HEK293 (cell line): Measurements from ENCODE around the gene FBXW5.

Source experiments
- CTCF ChIA-PET: fragments of 350-600 bp; formaldehyde crosslinking; extraction: SDS; loops from one replicate; lab custom pipeline; 2021; ENCODE audit warnings: antibody characterized with exemption; lab: Yijun Ruan, JAX
- POLR2A ChIA-PET: fragments of 300-600 bp; formaldehyde crosslinking; extraction: SDS; loops from one replicate; lab custom pipeline; 2020; ENCODE audit warnings: antibody characterized with exemption, inconsistent platforms; lab: Yijun Ruan, JAX
- H3K27ac ChIP-seq: fragments of 200-500 bp; sonication (Bioruptor generic); 2 replicates; pipeline ENCODE4 v1.5.1; 2014; ENCODE audit warnings: low read depth, low read length, control low read depth, inconsistent platforms; ENCODE audit errors: extremely low read depth
- H3K36me3 ChIP-seq, 2 experiments: fragments of 200-500 bp in 1 of 2; sonication (Bioruptor generic) in 1 of 2; 1 replicate in 1 of 2; 2 replicates in 1 of 2; pipeline ENCODE4 v1.5.1; 2014 to 2017; ENCODE audit warnings: inconsistent platforms in 2 of 2, low read length in 2 of 2; ENCODE audit not compliant: control insufficient read depth in 2 of 2, insufficient read depth in 1 of 2
- H3K4me1 ChIP-seq: fragments of 200-500 bp; sonication (Bioruptor generic); 2 replicates; pipeline ENCODE4 v1.5.1; 2014; ENCODE audit warnings: mild to moderate bottlenecking, low read length, inconsistent platforms; ENCODE audit not compliant: control insufficient read depth, insufficient read depth
- H3K4me3 ChIP-seq: 2 replicates; pipeline ENCODE4 v1.5.1; 2011; ENCODE audit warnings: low read depth, mild to moderate bottlenecking, control low read depth, low read length, moderate library complexity
- H3K9me3 ChIP-seq: fragments of 200-500 bp; sonication (Bioruptor generic); 2 replicates; pipeline ENCODE4 v1.5.1; 2014; ENCODE audit warnings: low read depth, low read length, inconsistent platforms; ENCODE audit not compliant: control insufficient read depth, insufficient read depth
- BCL11A ChIP-seq: fragments of 450-650 bp; formaldehyde crosslinking; IDR thresholded peaks from 2 replicates; pipeline ENCODE4 v1.5.1; 2016; ENCODE audit warnings: low read depth, missing biosample characterization, missing genetic modification characterization
- KLF10 ChIP-seq: fragments of 450-650 bp; IDR thresholded peaks from 2 replicates; pipeline ENCODE4 v1.5.1; 2018; ENCODE audit warnings: missing biosample characterization, mild to moderate bottlenecking, missing genetic modification characterization
- MZF1 ChIP-seq: fragments of 450-650 bp; formaldehyde crosslinking; IDR thresholded peaks from 2 replicates; pipeline ENCODE4 v1.5.1; 2017; ENCODE audit warnings: missing biosample characterization, missing genetic modification characterization, borderline replicate concordance
- PATZ1 ChIP-seq: fragments of 450-650 bp; formaldehyde crosslinking; IDR thresholded peaks from 2 replicates; pipeline ENCODE4 v1.5.1; 2016; ENCODE audit warnings: missing biosample characterization, missing genetic modification characterization
- PRDM1 ChIP-seq: fragments of 450-650 bp; formaldehyde crosslinking; IDR thresholded peaks from 2 replicates; pipeline ENCODE4; 2016; ENCODE audit warnings: missing biosample characterization, missing genetic modification characterization
- REST ChIP-seq: fragments of 450-650 bp; formaldehyde crosslinking; IDR thresholded peaks from 2 replicates; pipeline ENCODE4 v1.5.1; 2016; ENCODE audit warnings: missing biosample characterization, missing genetic modification characterization
- ZBTB10 ChIP-seq: fragments of 450-650 bp; formaldehyde crosslinking; IDR thresholded peaks from 2 replicates; pipeline ENCODE4 v1.5.1; 2016; ENCODE audit warnings: missing biosample characterization, missing genetic modification characterization
- ZBTB17 ChIP-seq: fragments of 450-650 bp; formaldehyde crosslinking; IDR thresholded peaks from 2 replicates; pipeline ENCODE4 v1.5.1; 2016; ENCODE audit warnings: missing biosample characterization, missing genetic modification characterization
- ZBTB26 ChIP-seq: fragments of 450-650 bp; formaldehyde crosslinking; optimal IDR thresholded peaks from 2 replicates; pipeline ENCODE3; 2016; ENCODE audit warnings: missing biosample characterization, mild to moderate bottlenecking, missing genetic modification characterization
- ZBTB49 ChIP-seq: fragments of 450-650 bp; formaldehyde crosslinking; IDR thresholded peaks from 2 replicates; pipeline ENCODE4 v1.5.1; 2016; ENCODE audit warnings: missing biosample characterization, missing genetic modification characterization, low read depth
- ZNF121 ChIP-seq: fragments of 450-650 bp; formaldehyde crosslinking; IDR thresholded peaks from 2 replicates; pipeline ENCODE4 v1.5.1; 2016; ENCODE audit warnings: missing biosample characterization, missing genetic modification characterization
- ZNF214 ChIP-seq: fragments of 450-650 bp; formaldehyde crosslinking; IDR thresholded peaks from 2 replicates; pipeline ENCODE4 v1.5.1; 2017; ENCODE audit warnings: missing biosample characterization, mild to moderate bottlenecking, missing genetic modification characterization, borderline replicate concordance
- ZNF280D ChIP-seq: fragments of 450-650 bp; formaldehyde crosslinking; IDR thresholded peaks from 2 replicates; pipeline ENCODE4 v1.5.1; 2016; ENCODE audit warnings: missing biosample characterization, missing genetic modification characterization
- ZNF350 ChIP-seq: fragments of 450-650 bp; formaldehyde crosslinking; IDR thresholded peaks from 2 replicates; pipeline ENCODE4 v1.5.0; 2017; ENCODE audit warnings: missing biosample characterization, mild to moderate bottlenecking, missing genetic modification characterization
- ZNF366 ChIP-seq: fragments of 450-650 bp; formaldehyde crosslinking; conservative IDR thresholded peaks from 2 replicates; pipeline ENCODE4 v1.5.1; 2016; ENCODE audit warnings: missing biosample characterization, missing genetic modification characterization
- ZNF37A ChIP-seq: fragments of 450-650 bp; IDR thresholded peaks from 2 replicates; pipeline ENCODE4 v1.5.1; 2018; ENCODE audit warnings: missing biosample characterization, missing genetic modification characterization
- ZSCAN30 ChIP-seq: fragments of 450-650 bp; IDR thresholded peaks from 2 replicates; pipeline ENCODE4 v1.5.1; 2018; ENCODE audit warnings: missing biosample characterization, mild to moderate bottlenecking, missing genetic modification characterization, moderate library complexity

FBXW5 gene

GRCh38 chr9:136925414-136926153, 19.0 kb downstream of the FBXW5 start (continued):
- TF ChIP-seq ZBTB49 (tag by site-specific recombination), result no peak
- no peak for TF ChIP-seq PATZ1 (tag by site-specific recombination)
- TF ChIP-seq BCL11A (tag by site-specific recombination), result no peak
- no peak for TF ChIP-seq ZNF121
- TF ChIP-seq ZBTB26 (tag by site-specific recombination), result no peak
- no peak for TF ChIP-seq MZF1
- TF ChIP-seq ZBTB10 (tag by site-specific recombination), result no peak
- TF ChIP-seq ZNF350 (tag by site-specific recombination), result no peak
- TF ChIP-seq KLF10 (tag by site-specific recombination), result no peak

- no peak overlapping the region for H3K4me3 ChIP-seq
- TF ChIP-seq REST (tag by site-specific recombination) (no peak), ZNF280D (no peak), ZNF214 (tag by site-specific recombination) (no peak), PRDM1 (tag by site-specific recombination) (no peak), ZBTB17 (no peak), ZNF37A (tag by site-specific recombination) (no peak), ZNF366 (no peak), ZSCAN30 (tag by site-specific recombination) (no peak)
- H3K36me3 ChIP-seq, result peaks cover 0 to 72% of the 10 kb centered on the region in 2 experiments; a peak in 2 of 3 replicates
- no peaks in the 10 kb centered on the region for H3K9me3 ChIP-seq
- POLR2A ChIA-PET, result no interaction called here
- CTCF ChIA-PET, result interaction anchor here (0.7 kb wide), 1 partner anchor 8 kb away, joined by 3 read pairs; no protein-coding TSS in a partner anchor
- no peak overlapping the region for H3K27ac ChIP-seq
- no peaks in the 10 kb centered on the region for H3K4me1 ChIP-seq
Observed at GRCh38 chr9:136923881-136924280, 20.7 kb downstream of the FBXW5 start.
